ENCODE data around the gene AIM2.

Gene AIM2

DNA sequence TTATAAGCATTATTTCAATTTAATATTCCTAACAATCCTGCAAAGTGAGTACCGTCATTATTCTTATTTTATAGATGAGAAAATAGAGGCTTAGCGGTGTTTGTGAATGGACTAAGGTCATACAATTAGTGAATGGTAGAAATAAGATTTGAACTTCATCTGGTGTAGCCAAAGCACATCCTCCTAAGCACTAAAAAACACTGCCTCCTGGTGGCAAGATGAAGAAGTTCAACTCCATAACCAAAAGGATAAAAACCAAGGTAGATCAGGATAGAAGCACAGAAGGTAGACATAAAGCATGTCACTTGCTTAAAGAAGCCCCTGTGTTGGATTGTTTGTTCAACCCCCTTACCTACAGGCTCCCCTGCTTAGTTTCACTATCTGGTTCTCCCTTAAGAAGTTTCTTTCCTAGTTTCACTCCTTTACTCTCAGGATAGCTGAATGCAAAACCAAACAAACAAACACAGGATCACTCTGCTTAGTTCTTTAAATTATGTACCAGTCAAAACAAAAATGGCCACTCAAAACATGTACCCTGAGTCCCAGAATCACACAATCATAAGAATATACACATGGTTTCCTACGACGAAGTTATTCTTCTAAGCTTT lies 12.7 kb upstream of the AIM2 start:
- no peak overlapping the region for H2AFZ ChIP-seq (ENCODE audit: low read length)

GRCh38 chr1:159088546-159089183 lies 12.1 kb upstream of the AIM2 start:
- no peak overlapping the region for H3K4me2 ChIP-seq (ENCODE audit: low read length)
- H3K9ac ChIP-seq (ENCODE audit: low read length) = no peak overlapping the region
- no peaks in the 10 kb centered on the region for H3K27me3 ChIP-seq (ENCODE audit: insufficient read depth, low read length)

More for the DNA sequence above, 12.7 kb upstream of the AIM2 start:
- H3K4me1 ChIP-seq (ENCODE audit: insufficient read depth, low read length, severe bottlenecking) = peaks cover 13% of the 10 kb centered on the region
- H3K9me2 ChIP-seq (ENCODE audit: low read depth, low read length) = no peaks in the 10 kb centered on the region
- H3K79me2 ChIP-seq (ENCODE audit: insufficient read depth, low read length) = no peaks in the 10 kb centered on the region
- H3K27me3 ChIP-seq (ENCODE audit: insufficient read depth, low read length) = no peaks in the 10 kb centered on the region
- H3K4me3 ChIP-seq (ENCODE audit: low read depth, low read length, poor library complexity, severe bottlenecking) = no peak overlapping the region
- no peak for TF ChIP-seq EZH2 (IDR thresholded peaks at IDR 0.05; ENCODE audit: borderline replicate concordance, low read length)
- TF ChIP-seq, protein P1, sequence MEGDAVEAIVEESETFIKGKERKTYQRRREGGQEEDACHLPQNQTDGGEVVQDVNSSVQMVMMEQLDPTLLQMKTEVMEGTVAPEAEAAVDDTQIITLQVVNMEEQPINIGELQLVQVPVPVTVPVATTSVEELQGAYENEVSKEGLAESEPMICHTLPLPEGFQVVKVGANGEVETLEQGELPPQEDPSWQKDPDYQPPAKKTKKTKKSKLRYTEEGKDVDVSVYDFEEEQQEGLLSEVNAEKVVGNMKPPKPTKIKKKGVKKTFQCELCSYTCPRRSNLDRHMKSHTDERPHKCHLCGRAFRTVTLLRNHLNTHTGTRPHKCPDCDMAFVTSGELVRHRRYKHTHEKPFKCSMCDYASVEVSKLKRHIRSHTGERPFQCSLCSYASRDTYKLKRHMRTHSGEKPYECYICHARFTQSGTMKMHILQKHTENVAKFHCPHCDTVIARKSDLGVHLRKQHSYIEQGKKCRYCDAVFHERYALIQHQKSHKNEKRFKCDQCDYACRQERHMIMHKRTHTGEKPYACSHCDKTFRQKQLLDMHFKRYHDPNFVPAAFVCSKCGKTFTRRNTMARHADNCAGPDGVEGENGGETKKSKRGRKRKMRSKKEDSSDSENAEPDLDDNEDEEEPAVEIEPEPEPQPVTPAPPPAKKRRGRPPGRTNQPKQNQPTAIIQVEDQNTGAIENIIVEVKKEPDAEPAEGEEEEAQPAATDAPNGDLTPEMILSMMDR (IDR thresholded peaks at IDR 0.05; ENCODE audit: low read length) = peak; percentile 76
- no peaks in the 10 kb centered on the region for H3K9me3 ChIP-seq (ENCODE audit: low read length)
- H3K27ac ChIP-seq (ENCODE audit: low read depth, low read length, poor library complexity, severe bottlenecking) = no peak overlapping the region
- H3F3A ChIP-seq (ENCODE audit: insufficient read depth, low read length) = no peaks in the 10 kb centered on the region
- no peaks in the 10 kb centered on the region for H3K36me3 ChIP-seq (ENCODE audit: insufficient read depth, low read length)
- H3K9ac ChIP-seq (ENCODE audit: low read length) = no peak overlapping the region
- H3K4me2 ChIP-seq (ENCODE audit: low read length) = no peak overlapping the region
- no peaks in the 10 kb centered on the region for H4K20me1 ChIP-seq (ENCODE audit: insufficient read depth, low read length)

DNA sequence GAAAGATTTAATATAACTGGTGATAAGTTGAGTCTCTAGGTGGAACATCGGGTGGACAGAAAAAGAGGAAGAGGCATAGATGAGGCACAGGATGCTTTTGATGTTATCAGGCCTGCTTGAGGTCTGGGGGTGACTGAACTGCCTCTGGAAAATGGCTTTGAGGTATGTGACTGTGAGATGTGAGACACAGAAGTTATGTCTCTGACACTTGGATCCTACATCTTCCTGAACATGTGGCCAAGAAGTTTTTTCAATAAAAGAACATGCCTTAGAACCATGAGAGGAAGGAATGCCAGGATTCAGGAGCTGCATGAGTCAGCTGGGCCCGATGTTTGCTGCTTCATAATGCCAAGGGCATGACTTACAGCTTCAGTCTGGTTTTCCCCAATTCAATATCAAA lies 11.5 kb upstream of the AIM2 start:
- H3K9me2 ChIP-seq (ENCODE audit: low read depth, low read length) = no peaks in the 10 kb centered on the region
- H4K20me1 ChIP-seq (ENCODE audit: insufficient read depth, low read length) = no peaks in the 10 kb centered on the region
- H3K4me2 ChIP-seq (ENCODE audit: low read length) = no peak overlapping the region
- no peaks in the 10 kb centered on the region for H3K9me3 ChIP-seq (ENCODE audit: low read length)
- peaks cover 13% of the 10 kb centered on the region for H3K4me1 ChIP-seq (ENCODE audit: insufficient read depth, low read length, severe bottlenecking)
- H3K27me3 ChIP-seq (ENCODE audit: insufficient read depth, low read length) = no peaks in the 10 kb centered on the region
- no peaks in the 10 kb centered on the region for H3K36me3 ChIP-seq (ENCODE audit: insufficient read depth, low read length)
- TF ChIP-seq EZH2 (IDR thresholded peaks at IDR 0.05; ENCODE audit: borderline replicate concordance, low read length) = no peak
- TF ChIP-seq, protein P1 (IDR thresholded peaks at IDR 0.05; ENCODE audit: low read length) = 0 out of 2 replicates have a peak, but pooled peaks have one; percentile 5
- no peaks in the 10 kb centered on the region for H3F3A ChIP-seq (ENCODE audit: insufficient read depth, low read length)
- H3K27ac ChIP-seq (ENCODE audit: low read depth, low read length, poor library complexity, severe bottlenecking) = no peak overlapping the region
- H3K4me3 ChIP-seq (ENCODE audit: low read depth, low read length, poor library complexity, severe bottlenecking) = no peak overlapping the region
- no peak overlapping the region for H2AFZ ChIP-seq (ENCODE audit: low read length)
- no peak overlapping the region for H3K9ac ChIP-seq (ENCODE audit: low read length)
- H3K79me2 ChIP-seq (ENCODE audit: insufficient read depth, low read length) = no peaks in the 10 kb centered on the region

More at GRCh38 chr1:159088546-159089183, 12.1 kb upstream of the AIM2 start:
- no peaks in the 10 kb centered on the region for H3K9me2 ChIP-seq (ENCODE audit: low read depth, low read length)
- H3K79me2 ChIP-seq (ENCODE audit: insufficient read depth, low read length) = no peaks in the 10 kb centered on the region
- H4K20me1 ChIP-seq (ENCODE audit: insufficient read depth, low read length) = no peaks in the 10 kb centered on the region
- H3K36me3 ChIP-seq (ENCODE audit: insufficient read depth, low read length) = no peaks in the 10 kb centered on the region
- no peaks in the 10 kb centered on the region for H3F3A ChIP-seq (ENCODE audit: insufficient read depth, low read length)
- H3K27ac ChIP-seq (ENCODE audit: low read depth, low read length, poor library complexity, severe bottlenecking) = no peak overlapping the region
- H2AFZ ChIP-seq (ENCODE audit: low read length) = 0 out of 2 replicates have a peak overlapping the region, but pooled peaks have one; percentile 3
- no peak overlapping the region for H3K4me3 ChIP-seq (ENCODE audit: low read depth, low read length, poor library complexity, severe bottlenecking)
- no peak for TF ChIP-seq EZH2 (IDR thresholded peaks at IDR 0.05; ENCODE audit: borderline replicate concordance, low read length)
- TF ChIP-seq, protein P1 (IDR thresholded peaks at IDR 0.05; ENCODE audit: low read length) = no peak
- H3K4me1 ChIP-seq (ENCODE audit: insufficient read depth, low read length, severe bottlenecking) = peaks cover 13% of the 10 kb centered on the region
- H3K9me3 ChIP-seq (ENCODE audit: low read length) = no peaks in the 10 kb centered on the region

Measured in OCI-LY1 (cell line).